ENCODE data around the gene IL7R.

GRCh38 chr5:35847491-35847890 lies 9.2 kb upstream of the IL7R start:
- TF ChIP-seq, protein P1, sequence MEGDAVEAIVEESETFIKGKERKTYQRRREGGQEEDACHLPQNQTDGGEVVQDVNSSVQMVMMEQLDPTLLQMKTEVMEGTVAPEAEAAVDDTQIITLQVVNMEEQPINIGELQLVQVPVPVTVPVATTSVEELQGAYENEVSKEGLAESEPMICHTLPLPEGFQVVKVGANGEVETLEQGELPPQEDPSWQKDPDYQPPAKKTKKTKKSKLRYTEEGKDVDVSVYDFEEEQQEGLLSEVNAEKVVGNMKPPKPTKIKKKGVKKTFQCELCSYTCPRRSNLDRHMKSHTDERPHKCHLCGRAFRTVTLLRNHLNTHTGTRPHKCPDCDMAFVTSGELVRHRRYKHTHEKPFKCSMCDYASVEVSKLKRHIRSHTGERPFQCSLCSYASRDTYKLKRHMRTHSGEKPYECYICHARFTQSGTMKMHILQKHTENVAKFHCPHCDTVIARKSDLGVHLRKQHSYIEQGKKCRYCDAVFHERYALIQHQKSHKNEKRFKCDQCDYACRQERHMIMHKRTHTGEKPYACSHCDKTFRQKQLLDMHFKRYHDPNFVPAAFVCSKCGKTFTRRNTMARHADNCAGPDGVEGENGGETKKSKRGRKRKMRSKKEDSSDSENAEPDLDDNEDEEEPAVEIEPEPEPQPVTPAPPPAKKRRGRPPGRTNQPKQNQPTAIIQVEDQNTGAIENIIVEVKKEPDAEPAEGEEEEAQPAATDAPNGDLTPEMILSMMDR (IDR thresholded peaks at IDR 0.05), result no peak
- TF ChIP-seq POLR2A (IDR thresholded peaks at IDR 0.05), result no peak
